ENCODE measurements around the gene FAM81A. TPM values are rescaled to one million over a fixed set of nuclear protein-coding genes. Genes with fewer than 3 reads are reported as not detected.
"Not testable (repeated sequence)": the region's sequence is repeated elsewhere in the genome, so short reads cannot be mapped to it uniquely, and the experiment has no call there.

The FAM81A gene
- total RNA-seq, 1 experiment from 2014 or later: 4.9 TPM

GRCh38 chr15:59424616-59425015 lies 13.4 kb upstream of the FAM81A start:
- no peak for DNase-seq (ENCODE audit: low read depth)

DNA sequence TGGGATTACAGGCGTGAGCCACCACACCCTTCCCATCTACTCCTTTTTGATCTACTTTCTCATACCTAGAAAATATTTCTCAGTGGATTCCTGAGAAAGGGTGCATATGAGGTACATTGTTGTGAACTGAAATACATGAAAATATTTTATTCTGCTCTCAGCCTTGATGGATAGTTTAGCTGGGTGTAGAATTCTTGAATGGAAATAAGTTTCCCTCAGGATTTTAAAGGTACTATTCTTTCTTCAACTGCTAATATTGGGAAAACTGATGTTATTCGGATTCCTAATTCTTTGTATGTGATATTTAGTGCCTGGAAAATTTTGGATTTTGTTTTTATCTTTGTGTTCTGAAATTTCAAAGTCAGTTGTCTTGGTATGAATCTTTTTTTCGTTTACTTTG lies 9.1 kb upstream of the FAM81A start:
- DNase-seq (ENCODE audit: low read depth): not testable (repeated sequence)

- DNase-seq (ENCODE audit: low read depth): no peak
These were observed 5.6 kb upstream of the FAM81A start for GRCh38 chr15:59432389-59432788.

DNA sequence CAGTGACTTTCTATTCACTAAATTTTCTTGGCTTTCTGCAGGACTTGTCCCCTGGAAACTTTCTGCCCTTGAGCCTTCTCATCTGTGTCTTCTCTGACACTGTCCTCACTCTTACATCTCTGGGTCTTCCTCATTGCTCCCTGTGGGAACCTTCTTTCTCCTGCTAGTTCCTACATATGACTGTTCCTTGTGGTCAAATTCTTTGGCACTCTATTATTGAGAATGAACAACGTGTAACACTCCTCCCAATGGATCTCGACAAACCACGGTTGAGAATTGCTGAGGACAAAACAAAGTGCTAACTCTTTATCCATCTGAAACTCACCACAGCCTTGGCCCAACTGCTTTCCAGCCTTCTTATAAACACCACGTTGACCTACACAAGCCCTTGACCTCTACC lies 3.5 kb upstream of the FAM81A start:
- no peak for DNase-seq (ENCODE audit: low read depth)

DNA sequence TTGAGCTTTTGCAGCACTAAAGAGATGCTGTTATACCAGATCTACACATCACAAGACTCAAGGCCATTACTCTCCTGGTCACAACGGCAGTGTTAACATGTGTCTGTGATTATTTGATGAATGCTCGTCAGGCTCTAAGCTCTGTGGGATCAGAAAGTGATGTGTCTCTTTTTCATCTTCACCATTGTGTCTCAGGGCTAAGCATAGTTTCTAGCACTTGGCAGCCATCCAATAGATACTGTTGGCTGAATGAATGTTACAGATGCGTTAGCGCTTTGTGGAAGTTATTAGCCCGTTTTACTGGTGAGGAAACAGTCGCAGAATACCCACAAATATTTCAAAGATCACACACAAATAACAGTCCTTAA lies 1.2 kb upstream of the FAM81A start:
- DNase-seq (ENCODE audit: low read depth): peak; percentile 24

- no peak for DNase-seq (ENCODE audit: low read depth)
These were observed 707 bp upstream of the FAM81A start for GRCh38 chr15:59437142-59437816.

DNA sequence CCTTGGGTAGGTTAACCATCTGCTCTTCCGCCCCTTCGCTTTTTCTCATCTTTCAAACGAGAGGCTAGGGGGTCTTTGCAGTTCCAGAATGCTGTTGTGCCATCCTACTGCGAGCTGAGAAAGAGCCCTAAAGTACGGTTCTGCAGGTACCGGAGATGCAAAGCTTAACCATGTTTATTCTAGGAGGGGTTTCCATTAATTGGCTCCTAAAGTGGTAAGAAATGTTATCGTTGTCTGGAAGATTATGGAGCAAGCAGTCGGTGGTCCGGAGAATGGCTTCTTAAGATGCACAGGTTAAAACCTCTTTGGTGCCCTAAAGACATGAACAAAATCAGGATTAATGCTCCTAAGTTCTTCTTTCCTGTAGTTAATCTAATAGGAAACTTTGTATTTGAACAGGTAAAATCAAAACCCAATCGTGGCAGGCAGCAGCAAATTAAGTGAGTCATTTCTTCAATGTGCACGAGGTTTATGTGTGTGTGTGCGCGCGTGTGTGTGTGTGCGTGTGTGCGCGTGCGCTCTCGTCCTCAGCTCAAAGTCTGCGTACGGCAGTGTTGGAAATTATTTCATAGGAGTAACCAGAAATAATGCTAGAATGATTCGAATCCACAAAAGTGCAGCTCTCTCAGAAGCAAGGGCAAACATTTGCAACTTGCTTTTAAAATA lies 772 bp downstream of the FAM81A start:
- no peak for DNase-seq (ENCODE audit: low read depth)

- no peak for DNase-seq (ENCODE audit: low read depth)
These were observed 1.6 kb downstream of the FAM81A start for GRCh38 chr15:59439576-59439975.

GRCh38 chr15:59443341-59444072 lies 5.5 kb downstream of the FAM81A start:
- no peak for DNase-seq (ENCODE audit: low read depth)

DNA sequence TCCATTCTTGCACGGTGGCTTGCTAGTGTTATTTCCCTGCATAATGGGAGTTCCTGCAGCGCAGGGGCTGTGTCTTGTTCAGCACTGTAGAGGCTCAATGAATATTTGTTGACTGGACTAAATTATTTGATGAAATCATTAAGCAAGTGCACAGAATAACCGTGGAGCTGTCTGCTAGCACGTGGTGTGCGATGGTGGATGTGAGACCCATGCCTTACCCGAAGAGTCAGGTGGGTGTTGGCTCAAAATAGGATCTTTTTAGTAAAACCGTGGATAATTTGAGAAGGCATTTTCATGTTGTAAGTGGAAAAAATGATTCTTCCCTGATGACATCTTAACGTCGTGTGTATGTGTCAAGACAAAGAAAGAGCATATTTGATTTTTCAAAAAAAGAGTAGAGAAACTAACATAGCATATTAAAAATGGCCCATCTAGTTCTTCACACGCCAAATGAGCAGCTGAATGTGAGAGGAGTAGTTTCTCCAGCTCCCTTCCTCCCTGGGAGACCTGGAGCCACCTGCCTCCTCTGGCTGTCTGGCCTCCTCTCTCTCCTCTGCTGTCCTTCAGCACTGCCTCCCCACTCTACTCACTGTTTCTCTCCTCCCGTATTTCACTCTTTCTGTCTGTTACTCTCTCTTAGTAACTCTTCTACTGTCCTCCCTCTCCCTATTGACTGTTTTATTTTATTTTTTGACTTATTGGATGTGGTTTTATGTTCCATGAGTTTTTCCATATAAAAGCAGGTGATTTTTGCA lies 6.3 kb downstream of the FAM81A start:
- no peak for DNase-seq (ENCODE audit: low read depth)

DNA sequence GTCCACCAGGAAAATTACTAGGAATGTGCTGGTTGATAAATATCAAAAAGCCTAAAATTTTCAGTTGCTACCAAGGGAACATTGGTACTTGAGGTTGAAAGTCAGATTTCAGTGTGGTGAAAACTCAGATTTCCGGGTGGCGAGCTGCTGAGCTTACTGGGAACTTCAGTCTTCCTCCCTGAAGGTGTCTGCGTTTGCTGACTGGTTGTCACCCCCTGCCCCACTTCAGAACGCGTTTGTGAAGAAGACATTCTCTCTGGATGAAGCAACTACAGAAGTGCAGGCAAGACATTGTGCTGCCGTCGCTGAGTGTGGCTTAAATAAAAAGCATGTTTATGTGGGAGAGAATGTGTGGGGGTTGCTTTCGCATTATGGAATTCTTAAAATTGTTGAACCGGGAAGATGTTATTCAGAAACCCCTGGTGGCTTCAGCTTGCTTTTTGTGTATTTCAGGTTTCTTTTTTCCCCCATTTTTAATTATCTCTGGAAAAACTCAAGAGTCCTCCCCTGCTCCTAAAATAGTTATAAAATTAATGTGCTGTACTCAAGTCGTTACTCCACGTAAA lies 7.1 kb downstream of the FAM81A start:
- DNase-seq (ENCODE audit: low read depth): no peak

- no peak for DNase-seq (ENCODE audit: low read depth)
These were observed 8.4 kb downstream of the FAM81A start for GRCh38 chr15:59446232-59446957.

- no peak for DNase-seq (ENCODE audit: low read depth)
These were observed 9.4 kb downstream of the FAM81A start for GRCh38 chr15:59447367-59447766.

GRCh38 chr15:59448871-59449270 lies 10.9 kb downstream of the FAM81A start:
- DNase-seq (ENCODE audit: low read depth): no peak

GRCh38 chr15:59453474-59454215 lies 15.7 kb downstream of the FAM81A start:
- peak; percentile 31 for DNase-seq (ENCODE audit: low read depth)

DNA sequence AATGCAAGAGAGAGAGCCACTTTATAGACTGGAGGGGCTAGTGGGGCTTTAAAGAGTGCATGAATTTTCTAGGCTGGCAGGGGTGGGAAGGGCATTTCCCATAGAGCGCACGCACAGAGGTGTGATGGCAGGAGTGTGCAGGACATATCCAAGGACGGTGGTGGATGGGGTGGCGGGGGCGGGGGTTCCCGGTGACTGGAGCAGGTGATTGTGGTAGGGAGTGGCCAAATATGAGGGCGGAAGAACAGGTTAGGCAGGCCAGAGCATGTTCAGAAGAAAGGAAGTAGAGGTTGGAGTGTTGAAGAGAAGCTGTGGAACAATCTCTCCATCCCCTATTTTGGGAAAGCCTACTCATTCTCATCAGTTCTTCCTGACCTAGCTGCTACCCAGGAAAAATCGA lies 18.1 kb downstream of the FAM81A start:
- no peak for DNase-seq (ENCODE audit: low read depth)

GRCh38 chr15:59457103-59457502 lies 19.1 kb downstream of the FAM81A start:
- DNase-seq (ENCODE audit: low read depth): no peak

GRCh38 chr15:59461521-59461920 lies 23.5 kb downstream of the FAM81A start:
- no peak for DNase-seq (ENCODE audit: low read depth)

- DNase-seq (ENCODE audit: low read depth): no peak
These were observed 35.2 kb downstream of the FAM81A start for GRCh38 chr15:59473226-59473625.

DNA sequence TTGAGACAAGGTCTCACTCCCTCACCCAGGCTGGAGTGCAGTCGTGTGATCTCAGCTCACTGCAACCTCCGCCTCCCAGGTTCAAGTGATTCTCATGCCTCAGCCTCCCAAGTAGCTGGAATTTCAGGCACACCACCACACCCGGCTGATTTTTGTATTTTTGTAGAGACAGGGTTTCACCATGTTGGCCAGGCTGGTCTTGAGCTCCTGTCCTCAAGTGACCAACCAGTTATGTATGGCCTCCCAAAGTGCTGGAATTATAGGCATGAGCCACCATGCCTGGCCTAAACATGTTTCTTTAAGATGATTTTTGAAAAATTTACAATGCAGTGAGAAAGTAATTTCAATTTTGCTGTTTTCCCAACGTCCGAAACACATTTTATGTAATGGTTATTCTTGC lies 37.2 kb downstream of the FAM81A start:
- DNase-seq (ENCODE audit: low read depth): not testable (repeated sequence)

GRCh38 chr15:59484399-59484798 lies 46.4 kb downstream of the FAM81A start:
- DNase-seq (ENCODE audit: low read depth): no peak

All from RPMI7951 (cell line).